ENCODE data around the gene POLR2H.

The POLR2H gene

GRCh38 chr3:184405075-184406030 lies 43.8 kb downstream of the POLR2H start:
- H3K4me3 ChIP-seq (ENCODE audit: low read depth, low read length) = no peak overlapping the region
- DNase-seq (ENCODE audit: low read depth, low spot score) = no peak
- POLR2A ChIA-PET = no interaction called here
- CTCF ChIA-PET = interaction anchor here (1.0 to 3.9 kb wide), 5 partner anchors 10 to 34 kb away, joined by 4 to 14 read pairs (median 4); no protein-coding TSS in a partner anchor
- no peak for TF ChIP-seq CTCF (IDR thresholded peaks at IDR 0.05; ENCODE audit: insufficient read depth, low read length, missing control alignments)

GRCh38 chr3:184409331-184409926 lies 47.9 kb downstream of the POLR2H start:
- no peak for DNase-seq (ENCODE audit: low read depth, low spot score)
- ChIA-PET POLR2A (no interaction called here), CTCF (interaction anchor here (0.8 to 1.6 kb wide), 4 partner anchors 8 to 132 kb away, joined by 3 to 5 read pairs (median 4); no protein-coding TSS in a partner anchor)
- TF ChIP-seq CTCF (IDR thresholded peaks at IDR 0.05; ENCODE audit: insufficient read depth, low read length, missing control alignments) = no peak
- no peak overlapping the region for H3K4me3 ChIP-seq (ENCODE audit: low read depth, low read length)

GRCh38 chr3:184409946-184410500 lies 48.5 kb downstream of the POLR2H start:
- no peak for DNase-seq (ENCODE audit: low read depth, low spot score)
- ChIA-PET POLR2A (no interaction called here), CTCF (interaction anchor here (0.8 to 1.6 kb wide), 4 partner anchors 8 to 131 kb away, joined by 3 to 5 read pairs (median 4); no protein-coding TSS in a partner anchor)
- no peak for TF ChIP-seq CTCF (IDR thresholded peaks at IDR 0.05; ENCODE audit: insufficient read depth, low read length, missing control alignments)
- no peak overlapping the region for H3K4me3 ChIP-seq (ENCODE audit: low read depth, low read length)

GRCh38 chr3:184414418-184415202 lies 53.1 kb downstream of the POLR2H start:
- H3K4me3 ChIP-seq (ENCODE audit: low read depth, low read length) = no peak overlapping the region
- DNase-seq (ENCODE audit: low read depth, low spot score) = no peak
- ChIA-PET POLR2A (no interaction called here), CTCF (interaction anchor here (0.6 to 7.2 kb wide), 8 partner anchors 9 to 127 kb away, joined by 3 to 107 read pairs (median 3); no protein-coding TSS in a partner anchor)
- TF ChIP-seq CTCF (IDR thresholded peaks at IDR 0.05; ENCODE audit: insufficient read depth, low read length, missing control alignments) = no peak

- no peak for TF ChIP-seq CTCF (IDR thresholded peaks at IDR 0.05; ENCODE audit: insufficient read depth, low read length, missing control alignments)
- ChIA-PET CTCF (interaction anchor here (1.2 to 7.2 kb wide), 3 partner anchors 9 to 99 kb away, joined by 4 to 107 read pairs (median 4); no protein-coding TSS in a partner anchor), POLR2A (no interaction called here)
- no peak for DNase-seq (ENCODE audit: low read depth, low spot score)
- H3K4me3 ChIP-seq (ENCODE audit: low read depth, low read length) = no peak overlapping the region
Observed at GRCh38 chr3:184415203-184415490, 53.6 kb downstream of the POLR2H start.
